ENCODE measurements around the gene NUP210.

- TF ChIP-seq CTCF (conservative IDR thresholded peaks at IDR 0.05; ENCODE audit: low read depth in 2 of 2), result no peak
- TF ChIP-seq CREB1 (CRISPR knock-in tag; IDR thresholded peaks at IDR 0.05; ENCODE audit: low read depth), result no peak
- TF ChIP-seq REST (IDR thresholded peaks at IDR 0.05; ENCODE audit: unreplicated experiment), result no peak
- TF ChIP-seq EZH2 (IDR thresholded peaks at IDR 0.05; ENCODE audit: low read depth, unreplicated experiment), result no peak
- TF ChIP-seq POLR2AphosphoS5 (IDR thresholded peaks at IDR 0.05; ENCODE audit: low read depth), result no peak
- TF ChIP-seq EZH2phosphoT487 (IDR thresholded peaks at IDR 0.05; ENCODE audit: unreplicated experiment), result no peak
These were observed 97.8 kb downstream of the NUP210 start for GRCh38 chr3:13322324-13322723.

All from GM23338 (cell line).